Right renal cortex interstitium (tissue), 3 donors: Measurements from ENCODE around the gene FIGN. TPM values are rescaled to one million over a fixed set of nuclear protein-coding genes. Genes with fewer than 3 reads are reported as not detected.

Source experiments
- DNase-seq, 3 donors: peaks; one replicate each; pipeline ENCODE4 v3.0.0-alpha.2; 2013; ENCODE audit warnings: low read depth in 3 of 3, low spot score in 2 of 3
- polyA plus RNA-seq, 3 donors: library from polyadenylated mRNA; unstranded; fragments of 120-200 nt; gene quantifications; one replicate each; pipeline ENCODE4 v1.2.1, GENCODE V29; 2013; ENCODE audit not compliant: insufficient read length in 3 of 3

FIGN gene
- polyA plus RNA-seq, 3 donors: 7.9 to 9.5 (median 8.8) TPM

DNA sequence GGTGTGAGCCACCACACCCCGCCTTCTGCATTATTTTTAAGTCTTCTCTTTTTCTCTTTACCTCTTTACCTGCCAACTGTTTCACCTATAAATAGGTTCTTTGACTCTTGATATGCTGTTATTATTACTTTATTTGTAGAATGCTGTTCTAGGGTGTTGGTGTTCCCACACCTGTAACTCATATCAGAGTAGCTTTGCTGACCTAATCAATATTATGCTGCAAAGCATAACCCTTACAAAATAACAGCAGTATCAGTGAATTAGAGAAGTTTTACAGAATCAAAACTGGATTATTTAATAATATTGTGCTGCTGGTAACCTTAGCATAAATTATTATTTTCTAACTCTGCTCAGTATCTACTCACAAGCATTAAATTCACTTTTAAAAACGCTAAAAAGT lies 161.5 kb downstream of the FIGN start:
- no peak for DNase-seq

DNA sequence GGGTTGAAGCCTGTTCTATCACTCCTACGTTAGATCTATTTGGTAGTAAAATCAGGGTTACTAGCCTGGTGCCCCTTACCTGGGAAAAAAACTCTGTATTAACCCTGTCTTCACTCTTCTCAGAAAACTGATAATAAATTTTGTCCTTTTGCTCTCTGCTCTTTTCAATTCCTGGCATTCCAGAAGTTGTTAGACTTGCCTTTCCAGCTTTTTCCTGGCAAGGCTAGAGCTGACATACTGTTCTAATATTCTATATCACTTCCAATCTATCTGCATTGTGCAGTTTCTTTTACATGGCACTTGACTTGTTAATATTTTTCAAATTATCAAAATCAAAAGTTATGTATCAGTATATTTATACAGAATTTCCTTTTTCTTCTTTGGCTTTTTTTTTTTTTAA lies 162.2 kb downstream of the FIGN start:
- no peak for DNase-seq

DNA sequence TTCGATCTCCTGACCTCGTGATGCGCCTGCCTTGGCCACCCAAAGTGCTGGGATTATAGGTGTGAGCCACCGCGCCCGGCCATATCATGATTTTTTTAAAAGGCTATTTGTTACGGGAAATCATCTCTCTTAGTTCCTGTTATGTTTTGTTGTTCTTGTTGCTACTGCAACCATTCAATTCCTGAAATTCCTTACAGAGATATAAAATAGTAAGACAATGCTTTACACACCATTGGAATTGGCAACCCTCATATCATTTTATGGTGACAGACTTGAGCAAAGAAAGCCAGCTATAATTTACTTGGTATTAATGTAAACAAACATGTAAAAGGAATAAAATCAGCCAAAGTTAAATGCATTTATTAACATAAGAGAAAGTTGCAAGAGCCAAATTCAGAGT lies 163.0 kb downstream of the FIGN start:
- DNase-seq: no peak

DNA sequence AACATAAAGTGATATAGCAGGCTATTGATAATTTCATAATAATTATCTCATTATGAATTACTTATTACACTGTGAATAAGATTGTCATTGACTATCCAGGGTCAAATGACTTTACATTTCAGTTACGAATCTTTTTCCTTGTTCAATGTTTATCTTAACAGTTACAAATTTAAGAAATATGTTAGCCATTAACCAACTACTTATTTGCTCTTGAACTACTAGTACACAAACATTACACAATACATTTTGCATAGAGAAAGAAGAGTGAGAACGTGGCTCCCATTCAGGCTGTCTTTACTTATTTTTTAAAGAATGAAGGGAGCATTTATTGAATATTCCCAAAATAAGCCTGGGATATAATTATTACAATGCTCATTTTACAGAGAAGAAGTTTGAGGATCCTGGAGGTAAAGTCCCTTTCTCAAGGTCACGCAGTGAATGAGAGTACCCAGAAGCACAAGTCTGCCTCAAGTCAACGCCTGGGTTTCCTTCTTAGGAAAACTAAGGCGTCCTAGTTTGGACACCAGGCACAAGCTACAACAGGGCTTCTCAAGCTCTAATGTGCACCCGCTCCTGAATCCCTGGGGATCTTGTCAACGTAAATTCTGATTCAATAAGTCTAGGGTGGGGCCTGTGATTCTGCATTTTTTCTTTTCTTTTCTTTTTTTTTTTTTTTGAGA lies 164.2 kb downstream of the FIGN start:
- DNase-seq: no peak

DNA sequence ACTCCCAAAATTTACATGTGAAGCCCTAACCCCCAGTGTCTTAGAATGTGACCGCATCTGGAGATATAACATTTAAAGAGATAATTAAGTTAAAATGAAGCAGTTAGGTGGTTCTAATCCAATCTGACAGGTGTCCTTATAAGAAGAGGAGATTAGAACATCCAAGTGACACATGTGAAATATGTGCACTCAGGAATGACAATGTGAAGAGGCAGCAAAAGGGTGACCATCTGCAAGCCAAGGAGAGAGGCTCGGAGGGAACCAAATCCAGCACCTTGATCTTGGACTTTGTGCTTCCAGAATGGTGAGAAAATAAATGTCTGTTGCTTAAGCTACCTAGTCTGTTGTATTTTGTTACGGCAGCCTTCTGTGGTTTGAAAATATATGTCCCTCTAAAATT lies 165.4 kb downstream of the FIGN start:
- DNase-seq: no peak

DNA sequence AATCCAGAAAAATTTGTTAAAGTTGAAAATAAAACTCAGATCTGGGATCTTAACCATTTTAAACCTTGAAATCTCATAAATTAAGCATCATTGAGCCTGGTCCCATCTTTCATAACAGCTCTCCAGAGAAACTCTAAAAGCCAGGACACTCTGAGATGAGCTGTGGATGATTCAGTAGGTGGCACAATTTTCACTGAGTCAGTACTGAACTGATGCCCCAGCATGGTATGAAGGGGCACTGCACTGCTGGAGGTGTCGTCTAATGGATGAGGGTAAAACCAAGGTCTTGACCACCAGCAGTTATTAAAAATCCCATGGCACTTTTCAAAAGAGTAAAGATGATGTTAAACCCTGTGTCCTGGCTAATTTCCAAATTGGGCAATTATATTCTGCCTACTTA lies 170.6 kb downstream of the FIGN start:
- DNase-seq: no peak

DNA sequence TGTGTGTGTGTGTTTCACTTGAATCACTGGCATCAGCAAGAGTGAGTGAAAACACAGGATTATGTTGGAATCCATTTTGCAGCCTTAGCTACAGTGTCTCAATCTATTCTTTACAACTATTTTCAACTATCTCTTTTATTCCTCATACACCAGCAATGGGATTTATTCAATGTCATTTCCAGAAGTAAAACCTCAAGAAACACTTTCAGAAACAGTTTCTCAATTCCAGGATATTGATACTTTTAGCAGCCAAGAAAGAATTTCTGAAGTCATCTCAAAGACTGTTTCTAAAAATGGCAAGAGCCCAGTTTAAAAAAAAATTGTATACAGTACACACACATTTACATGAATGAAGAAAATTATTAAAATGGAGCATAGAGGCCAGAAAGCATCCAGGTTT lies 171.6 kb downstream of the FIGN start:
- no peak for DNase-seq

DNA sequence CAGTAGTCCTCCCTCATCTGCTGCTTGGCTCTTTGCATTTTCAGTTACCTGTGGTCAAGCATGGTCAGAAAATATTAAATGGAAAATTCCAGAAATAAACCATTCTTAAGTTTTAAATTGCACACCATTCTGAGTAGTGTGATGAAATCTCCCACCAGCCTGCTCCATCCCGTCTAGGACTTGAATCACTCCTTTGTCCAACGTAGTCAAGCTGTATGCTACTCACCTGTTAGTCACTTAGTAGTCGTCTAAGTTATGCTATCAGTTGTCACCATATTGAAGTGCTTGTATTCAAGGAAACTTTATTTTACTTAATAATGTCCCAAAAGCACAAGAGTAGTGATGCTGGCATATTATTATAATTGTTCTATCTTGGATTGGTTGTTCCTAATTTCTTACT lies 172.5 kb downstream of the FIGN start:
- DNase-seq: no peak

DNA sequence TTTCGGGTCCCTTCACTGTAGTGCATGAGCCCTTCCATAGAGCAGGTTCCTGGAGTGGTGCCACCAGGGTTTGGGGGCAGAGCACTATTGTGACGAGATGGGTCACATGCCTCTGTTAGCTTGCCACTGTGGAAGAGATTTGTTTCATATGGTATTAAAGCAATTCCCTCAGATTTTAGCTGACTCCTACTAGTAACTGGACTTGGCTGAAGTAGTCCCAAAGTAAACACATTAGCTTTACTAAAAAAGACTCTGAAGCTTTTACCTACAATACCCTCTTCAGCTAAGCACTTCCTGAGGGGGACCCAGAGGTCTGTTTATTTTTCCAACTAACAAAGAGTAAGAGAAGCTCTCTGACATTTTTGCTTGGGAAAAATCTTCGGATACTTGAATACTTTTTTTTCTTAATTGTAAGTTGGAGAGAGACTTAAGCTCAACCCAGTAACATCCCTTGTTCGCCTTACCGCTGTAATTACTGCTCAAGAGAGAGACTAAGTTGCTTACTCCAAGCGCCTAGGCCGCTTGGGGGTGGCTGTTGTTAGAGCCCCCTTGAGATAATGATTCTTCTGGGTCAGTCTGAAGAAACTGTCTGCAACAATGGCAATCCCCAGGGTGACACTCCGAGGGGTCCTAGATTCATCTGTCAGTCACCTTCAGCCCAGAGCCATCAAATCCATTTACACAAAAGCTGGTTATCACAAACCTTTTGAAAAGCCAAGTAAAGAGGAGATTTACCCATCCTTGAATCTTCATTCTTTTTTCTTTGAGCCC lies 177.4 kb downstream of the FIGN start:
- no peak for DNase-seq

DNA sequence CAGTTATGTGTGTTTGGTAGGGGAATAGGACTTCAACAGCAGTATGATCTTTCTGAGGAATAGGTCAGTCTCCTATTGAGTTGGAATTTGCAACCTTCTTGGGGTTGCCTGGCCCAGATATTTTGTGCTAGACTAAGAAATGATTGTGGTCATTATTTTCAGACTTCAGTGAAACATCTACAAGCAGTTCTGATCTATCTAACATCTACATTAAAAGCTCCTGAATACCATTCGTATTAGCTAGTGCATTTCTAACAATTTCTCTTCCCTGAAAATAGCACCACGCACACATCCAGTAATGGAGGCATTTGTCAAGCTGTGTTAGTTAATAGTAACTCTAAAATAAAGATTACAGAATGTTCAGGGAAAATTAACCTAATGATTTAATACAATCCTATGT lies 179.3 kb downstream of the FIGN start:
- no peak for DNase-seq

DNA sequence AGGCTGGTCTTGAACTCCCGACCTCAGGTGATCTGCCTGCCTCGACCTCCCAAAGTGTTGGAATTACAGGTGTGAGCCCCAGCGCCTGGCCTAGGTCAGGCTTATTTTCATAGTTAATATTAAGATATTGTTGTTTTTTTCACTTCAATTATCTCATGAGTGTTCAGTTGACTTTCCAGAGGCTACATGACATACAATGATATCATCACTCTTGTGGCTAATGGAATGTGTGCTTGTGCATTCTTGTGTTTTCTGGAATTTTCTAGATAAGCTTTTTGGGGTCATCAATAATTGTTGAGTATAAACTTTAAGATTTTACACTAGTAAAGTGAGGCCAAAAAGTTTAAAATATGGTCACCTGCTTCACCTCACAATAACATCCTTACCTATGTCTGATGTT lies 180.9 kb downstream of the FIGN start:
- DNase-seq: no peak

DNA sequence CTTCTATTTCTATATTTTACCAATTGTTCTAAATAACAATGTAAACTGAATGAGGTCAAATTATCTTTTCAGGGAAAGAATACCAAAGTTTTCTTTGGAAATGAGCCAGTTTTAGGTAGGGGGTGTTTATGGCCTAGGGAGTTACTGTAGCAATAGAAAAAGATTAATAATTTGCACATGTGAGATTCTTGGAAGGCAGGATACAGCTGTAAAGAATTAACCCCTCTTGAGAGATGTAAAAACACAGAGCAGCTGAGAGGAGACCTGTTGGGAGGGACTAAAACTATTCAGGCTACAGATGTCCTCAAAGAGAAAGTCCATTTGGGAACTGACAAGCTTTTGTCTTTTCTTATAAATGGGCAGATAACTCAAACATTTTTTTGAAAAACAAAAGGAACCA lies 182.2 kb downstream of the FIGN start:
- DNase-seq: no peak

DNA sequence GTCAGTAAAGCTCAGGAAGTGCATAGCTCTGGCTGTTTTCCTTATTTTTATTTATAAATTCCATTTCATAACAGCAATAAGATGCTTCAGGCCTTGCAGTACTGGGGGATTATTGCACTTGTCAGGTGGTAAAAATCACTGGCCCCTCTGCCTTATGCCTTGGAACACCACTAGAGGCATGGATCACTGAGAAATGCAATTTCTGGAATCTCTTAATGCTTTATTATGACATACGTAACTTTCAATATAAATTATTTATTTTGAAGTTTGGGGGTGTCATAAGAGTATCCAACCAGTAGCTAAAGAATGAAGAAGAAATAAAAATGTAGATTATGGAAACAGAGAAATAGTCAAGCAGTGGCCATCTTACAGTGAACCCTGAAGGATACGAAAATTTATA lies 183.1 kb downstream of the FIGN start:
- no peak for DNase-seq

DNA sequence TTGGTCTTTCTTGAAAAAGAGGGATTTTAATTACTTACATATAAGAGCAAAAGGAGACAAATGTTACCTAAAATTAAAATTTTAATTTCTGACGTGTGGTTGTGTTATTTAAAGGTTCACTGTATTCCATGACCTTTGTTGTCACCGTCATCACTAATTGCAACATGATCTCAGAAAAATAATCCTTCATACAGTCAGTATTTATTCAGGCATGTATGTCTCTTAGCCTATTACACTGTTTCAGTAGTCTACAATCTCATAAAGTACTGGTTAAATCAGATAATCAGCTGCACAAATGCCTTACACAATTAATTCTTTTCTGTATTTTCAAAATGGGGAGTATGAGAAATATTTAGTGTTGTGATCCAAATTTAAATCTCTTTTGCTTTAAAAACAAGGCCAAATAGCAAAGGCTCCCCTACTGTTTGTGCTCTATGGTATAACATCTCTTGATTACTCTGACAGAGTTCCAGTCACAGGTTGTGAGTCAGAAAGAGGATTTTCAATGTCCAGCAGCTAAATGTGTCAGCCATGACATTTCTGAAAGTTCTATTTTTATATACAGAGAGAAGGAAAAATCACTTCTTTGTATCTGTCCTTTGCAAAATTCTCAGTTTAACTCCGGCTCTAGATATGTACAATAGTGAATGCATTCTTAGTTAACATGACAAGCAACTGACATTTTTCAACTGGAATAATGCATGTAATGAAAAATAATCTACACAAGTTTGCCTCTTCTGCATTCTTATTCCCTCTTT lies 184.0 kb downstream of the FIGN start:
- DNase-seq: no peak

DNA sequence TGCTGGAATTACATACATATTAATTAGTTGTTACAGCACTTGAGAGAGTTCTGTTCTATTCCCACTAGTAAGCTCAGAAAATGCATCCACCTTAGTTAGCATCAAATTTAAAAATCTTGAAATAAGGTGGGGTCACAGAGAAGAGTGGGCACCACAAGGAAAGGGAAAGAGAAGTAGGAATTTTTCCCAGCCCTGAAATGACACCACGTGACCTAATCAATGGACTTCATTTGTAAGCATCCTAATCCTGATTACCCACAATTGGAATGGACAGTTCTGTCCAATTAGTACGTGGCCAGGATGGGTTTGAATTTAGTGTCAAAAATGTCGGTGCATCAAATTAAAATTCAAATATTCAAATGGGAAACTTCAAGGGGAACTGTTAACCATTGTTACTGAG lies 186.8 kb downstream of the FIGN start:
- no peak for DNase-seq
